B cell (primary cell): Measurements from ENCODE around the gene TRIP11. TPM values are rescaled to one million over a fixed set of nuclear protein-coding genes. Genes with fewer than 3 reads are reported as not detected.

Experiments
- ATAC-seq: fragments of 200-7000 bp; cut with Tn5 transposase; one replicate; pipeline ENCODE4 v1.10.0; 2021; ENCODE audit warnings: low read depth, mild to moderate bottlenecking, moderate number of reproducible peaks, moderate library complexity
- CTCF ChIA-PET: fragments of 350-600 bp; sonication (Branson Sonifier 250); formaldehyde crosslinking; loops from one replicate; lab custom pipeline; 2021; ENCODE audit warnings: antibody characterized with exemption, inconsistent platforms; lab: Charles Lee
- POLR2A ChIA-PET: fragments of 350-600 bp; sonication (Branson Sonifier 250); formaldehyde crosslinking; loops from one replicate; lab custom pipeline; 2021; ENCODE audit warnings: antibody characterized with exemption; lab: Charles Lee
- DNase-seq: peaks from one replicate; pipeline ENCODE4 v3.0.0; 2013
- H2AFZ ChIP-seq: 2 replicates; pipeline ENCODE4 v1.6.1; 2012; ENCODE audit warnings: mild to moderate bottlenecking, low read depth, low read length; ENCODE audit not compliant: insufficient read depth, poor library complexity, severe bottlenecking
- H3K27ac ChIP-seq, 2 donors: 1 replicate in 1 of 2; 2 replicates in 1 of 2; pipeline ENCODE4 v1.5.1; 2012 to 2013; ENCODE audit warnings: low read length in 2 of 2, mild to moderate bottlenecking in 2 of 2, moderate library complexity in 1 of 2
- H3K27me3 ChIP-seq, 4 experiments: fragments of 200-600 bp in 1 of 4; sonication (generic) in 1 of 4; replicated peaks in 1 of 4; 1 replicate in 2 of 4; 2 replicates in 2 of 4; pipeline versions ENCODE4 v1.6.1 to v1.7.0; 2013 to 2016; ENCODE audit warnings: low read length in 3 of 4, mild to moderate bottlenecking in 2 of 4, mixed read lengths in 1 of 4, moderate library complexity in 1 of 4; ENCODE audit not compliant: insufficient read depth in 4 of 4, control insufficient read depth in 3 of 4; ENCODE audit errors: control extremely low read depth in 1 of 4
- H3K36me3 ChIP-seq, 2 experiments: replicated peaks in 1 of 2; 1 replicate in 1 of 2; 2 replicates in 1 of 2; pipeline versions ENCODE4 v1.6.1 to v1.7.1; 2013; ENCODE audit warnings: low read length in 1 of 2; ENCODE audit not compliant: insufficient read depth in 2 of 2, control insufficient read depth in 1 of 2; ENCODE audit errors: control extremely low read depth in 1 of 2, extremely low read depth in 1 of 2
- H3K4me1 ChIP-seq, 2 donors: fragments of 200-600 bp in 1 of 2; sonication (generic) in 1 of 2; 1 replicate in 1 of 2; 2 replicates in 1 of 2; pipeline versions ENCODE4 v1.5.1 to v1.6.1; 2013 to 2017; ENCODE audit warnings: low read length in 2 of 2; ENCODE audit not compliant: control insufficient read depth in 2 of 2, insufficient read depth in 2 of 2
- H3K4me2 ChIP-seq: replicated peaks from 2 replicates; pipeline ENCODE3; 2012; ENCODE audit warnings: mild to moderate bottlenecking, low read depth, low read length; ENCODE audit not compliant: poor library complexity, severe bottlenecking
- H3K4me3 ChIP-seq, 5 experiments: fragments of 200-600 bp in 1 of 5; sonication (generic) in 1 of 5; 1 replicate in 3 of 5; 2 replicates in 2 of 5; pipeline versions ENCODE4 v1.5.1 to v1.7.0; 2011 to 2016; ENCODE audit warnings: low read length in 4 of 5, mild to moderate bottlenecking in 4 of 5, low read depth in 2 of 5, control low read depth in 1 of 5, moderate library complexity in 1 of 5; ENCODE audit not compliant: insufficient read depth in 1 of 5; ENCODE audit errors: control extremely low read depth in 1 of 5, extremely low read depth in 1 of 5
- H3K79me2 ChIP-seq: fragments of 200-600 bp; sonication (generic); one replicate; pipeline ENCODE4 v1.6.0; 2016; ENCODE audit warnings: low read length; ENCODE audit not compliant: control insufficient read depth, insufficient read depth
- H3K9ac ChIP-seq: fragments of 200-600 bp; sonication (generic); 2 replicates; pipeline ENCODE4 v1.6.1; 2017; ENCODE audit warnings: mild to moderate bottlenecking, low read length, moderate library complexity
- H3K9me3 ChIP-seq, 3 donors: one replicate each; pipeline versions ENCODE4 v1.6.1 to v1.7.1; 2013; ENCODE audit warnings: low read length in 2 of 3; ENCODE audit not compliant: control insufficient read depth in 2 of 3, insufficient read depth in 1 of 3; ENCODE audit errors: control extremely low read depth in 1 of 3
- H4K20me1 ChIP-seq: 2 replicates; pipeline ENCODE4 v1.6.0; 2012; ENCODE audit warnings: mild to moderate bottlenecking, low read length; ENCODE audit not compliant: insufficient read depth, control insufficient read depth, poor library complexity, severe bottlenecking
- H3K27ac Mint-ChIP-seq: one replicate; pipeline ENCODE4 v1.8.0; 2021; ENCODE audit warnings: mixed read lengths
- H3K27me3 Mint-ChIP-seq: one replicate; pipeline ENCODE4 v1.8.0; 2021; ENCODE audit warnings: mixed read lengths
- H3K4me1 Mint-ChIP-seq: one replicate; pipeline ENCODE4 v1.8.0; 2021; ENCODE audit warnings: mixed read lengths
- H3K4me3 Mint-ChIP-seq: one replicate; pipeline ENCODE4 v1.8.0; 2021; ENCODE audit warnings: mixed read lengths
- H3K9me3 Mint-ChIP-seq: one replicate; pipeline ENCODE4 v1.8.0; 2022; ENCODE audit warnings: mixed read lengths; ENCODE audit not compliant: insufficient read depth
- CTCF ChIP-seq: fragments of 200-600 bp; IDR thresholded peaks from one replicate; pipeline ENCODE4 v1.8.0; 2022; ENCODE audit warnings: antibody characterized with exemption, mild to moderate bottlenecking
- EZH2 ChIP-seq: IDR thresholded peaks from 2 replicates; pipeline ENCODE4 v1.6.1; 2012; ENCODE audit warnings: borderline replicate concordance, low read depth, mild to moderate bottlenecking, moderate library complexity, low read length; ENCODE audit not compliant: insufficient read depth, poor library complexity, severe bottlenecking
- WGBS: methylation state at CpG from one replicate; pipeline ENCODE4 v1.1.5; 2013; ENCODE audit warnings: missing lambda C conversion rate; ENCODE audit not compliant: insufficient coverage; 5-methylcytosine and 5-hydroxymethylcytosine counted together
- intact Hi-C: fragments of 100-400 bp; cut with micrococcal nuclease; formaldehyde crosslinking; loops from one replicate; pipeline ENCODE4 v1.10.0; 2022
- polyA plus RNA-seq: library from polyadenylated mRNA; depleted of rRNA; stranded (reverse); fragments of >200 nt; gene quantifications from 2 replicates; pipeline ENCODE4 v1.2.3, GENCODE V29; 2012
- total RNA-seq, 2 donors: library from RNA; stranded (reverse); fragments of 120-200 nt in 1 of 2; gene quantifications; 1 replicate in 1 of 2; 2 replicates in 1 of 2; pipeline versions ENCODE4 v1.2.3 to v1.2.4, GENCODE V29; 2013 to 2022

Gene TRIP11
- total and polyA plus RNA-seq, 2 donors (not counting 1 experiment from before 2014, with no cell fraction given) = 6.4 to 62.2 TPM

DNA sequence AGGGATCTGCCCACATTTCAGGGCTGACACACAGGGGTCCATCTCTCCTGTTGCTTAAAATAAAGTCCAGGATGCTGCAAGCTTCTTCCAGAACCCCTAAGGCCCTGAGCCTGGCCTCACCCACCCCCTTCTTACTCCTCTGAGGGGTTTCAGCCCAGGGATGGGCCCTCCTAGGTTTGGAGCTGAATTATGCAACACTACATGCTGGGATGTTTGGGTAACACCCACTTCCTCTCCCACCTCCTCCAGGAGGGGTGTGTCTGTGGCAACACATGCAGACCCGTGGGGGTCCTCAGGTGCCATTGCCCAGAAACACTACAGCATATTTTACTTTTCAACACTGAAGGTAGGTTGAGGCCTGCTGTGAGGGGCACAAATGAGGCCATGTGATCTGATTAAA lies 97.7 kb downstream of the TRIP11 start:
- Histone ChIP-seq H3K4me2 (no peak overlapping the region), H3K27ac (no peak overlapping the region), H2AFZ (no peak overlapping the region), H3K9me3 (no peaks in the 10 kb centered on the region), H3K36me3 (no peaks in the 10 kb centered on the region), H3K9ac (no peak overlapping the region), H3K79me2 (no peaks in the 10 kb centered on the region), H3K4me3 (no peak overlapping the region), H3K27me3 (peaks cover 0 to 25% (median 16%) of the 10 kb centered on the region in 4 experiments), H4K20me1 (no peaks in the 10 kb centered on the region), H3K4me1 (peaks cover 6 to 9% of the 10 kb centered on the region in 2 donors)
- peaks cover 8% of the 10 kb centered on the region for H3K4me1 Mint-ChIP-seq
- ATAC-seq (no peak), DNase-seq (no peak)
- no peaks in the 10 kb centered on the region for H3K9me3 Mint-ChIP-seq
- H3K4me3 Mint-ChIP-seq = no peak overlapping the region
- H3K27me3 Mint-ChIP-seq = peaks cover 35% of the 10 kb centered on the region
- intact Hi-C loops = no loop called here
- WGBS = no CpG with 5 or more reads among the region's 1 CpG
- CTCF ChIA-PET = no interaction called here
- TF ChIP-seq EZH2 (no peak), CTCF (no peak)
- H3K27ac Mint-ChIP-seq = no peak overlapping the region
- POLR2A ChIA-PET = no interaction called here

DNA sequence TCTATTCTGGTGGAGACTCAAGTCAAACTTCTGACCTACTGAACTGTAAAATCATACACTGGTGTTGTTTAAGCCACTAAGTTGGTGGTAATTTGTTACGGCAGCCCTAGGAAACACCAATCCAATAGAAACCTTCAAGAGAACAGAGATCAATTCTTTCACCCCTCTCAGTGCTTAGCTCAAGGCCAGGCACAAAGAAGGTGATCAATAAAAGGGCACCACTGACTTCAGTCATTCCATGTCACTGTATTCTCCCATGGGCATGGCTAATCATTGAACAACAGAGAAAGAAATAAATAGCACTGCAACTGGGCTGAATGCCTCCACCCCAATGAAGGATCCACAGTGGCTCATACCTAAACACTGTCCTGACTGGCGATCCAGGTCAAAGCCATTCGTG lies 99.7 kb downstream of the TRIP11 start:
- Mint-ChIP-seq H3K4me3 (no peak overlapping the region), H3K4me1 (no peaks in the 10 kb centered on the region), H3K9me3 (no peaks in the 10 kb centered on the region), H3K27me3 (peaks cover 19% of the 10 kb centered on the region), H3K27ac (no peak overlapping the region)
- Histone ChIP-seq H3K27ac (no peak overlapping the region), H3K4me3 (no peak overlapping the region), H2AFZ (no peak overlapping the region), H3K79me2 (no peaks in the 10 kb centered on the region), H3K27me3 (peaks cover 0 to 8% (median 2%) of the 10 kb centered on the region in 4 experiments), H3K36me3 (no peaks in the 10 kb centered on the region), H3K4me2 (no peak overlapping the region), H4K20me1 (no peaks in the 10 kb centered on the region), H3K4me1 (no peaks in the 10 kb centered on the region), H3K9me3 (no peaks in the 10 kb centered on the region), H3K9ac (no peak overlapping the region)
- intact Hi-C loops = no loop called here
- POLR2A ChIA-PET = no interaction called here
- CTCF ChIA-PET = no interaction called here
- ATAC-seq (no peak), DNase-seq (no peak)
- WGBS = no CpG with 5 or more reads among the region's 3 CpGs
- no peak for TF ChIP-seq EZH2
